GM23338 (cell line): ENCODE measurements around the gene FAM181B. TPM values are rescaled to one million over a fixed set of nuclear protein-coding genes. Genes with fewer than 3 reads are reported as not detected.

ENCODE experiments used
- CREB1 ChIP-seq: fragments of 250-450 bp; sonication (Bioruptor Pico); IDR thresholded peaks from 2 replicates; pipeline ENCODE4 v1.5.0; 2020; ENCODE audit warnings: low read depth, mild to moderate bottlenecking, moderate library complexity
- EZH2 ChIP-seq: fragments of 200-600 bp; sonication (generic); IDR thresholded peaks from one replicate; pipeline ENCODE4 v1.8.0; 2017; ENCODE audit warnings: antibody characterized with exemption, mild to moderate bottlenecking, low read depth; ENCODE audit not compliant: unreplicated experiment
- JUNB ChIP-seq: IDR thresholded peaks from one replicate; pipeline ENCODE4 v1.6.1; 2016; ENCODE audit warnings: antibody characterized with exemption; ENCODE audit not compliant: unreplicated experiment
- NANOG ChIP-seq: IDR thresholded peaks from 2 replicates; pipeline ENCODE4 v1.6.1; 2016; ENCODE audit warnings: antibody characterized with exemption, borderline replicate concordance
- polyA plus RNA-seq: library from polyadenylated mRNA; unstranded; fragments of >200 nt; fragmentation: Nextera tagmentation; extraction: Ambion mirVana; gene quantifications from 2 replicates; pipeline ENCODE4 v1.2.1, GENCODE V29; 2016
- total RNA-seq: library from RNA; depleted of rRNA; stranded (reverse); fragments of >200 nt; shearing (Covaris generic); gene quantifications from 2 replicates; pipeline ENCODE4 v1.2.3, GENCODE V29; 2014
- TF ChIP-seq, protein P1 (sequence below): fragments of 250-450 bp; sonication (Bioruptor Pico); IDR thresholded peaks from 2 replicates; pipeline ENCODE4 v1.5.0; 2020; ENCODE audit warnings: mild to moderate bottlenecking, moderate library complexity
- TF ChIP-seq, protein P2 (sequence below): IDR thresholded peaks from one replicate; pipeline ENCODE4 v1.6.1; 2018; ENCODE audit warnings: antibody characterized with exemption; ENCODE audit not compliant: unreplicated experiment
- TF ChIP-seq, protein P3 (sequence below): IDR thresholded peaks from 2 replicates; pipeline ENCODE4 v1.6.1; 2016; ENCODE audit warnings: antibody characterized with exemption

The FAM181B gene
- total and polyA plus RNA-seq, 2 experiments from 2014 or later: 0.36 to 0.87 TPM

DNA sequence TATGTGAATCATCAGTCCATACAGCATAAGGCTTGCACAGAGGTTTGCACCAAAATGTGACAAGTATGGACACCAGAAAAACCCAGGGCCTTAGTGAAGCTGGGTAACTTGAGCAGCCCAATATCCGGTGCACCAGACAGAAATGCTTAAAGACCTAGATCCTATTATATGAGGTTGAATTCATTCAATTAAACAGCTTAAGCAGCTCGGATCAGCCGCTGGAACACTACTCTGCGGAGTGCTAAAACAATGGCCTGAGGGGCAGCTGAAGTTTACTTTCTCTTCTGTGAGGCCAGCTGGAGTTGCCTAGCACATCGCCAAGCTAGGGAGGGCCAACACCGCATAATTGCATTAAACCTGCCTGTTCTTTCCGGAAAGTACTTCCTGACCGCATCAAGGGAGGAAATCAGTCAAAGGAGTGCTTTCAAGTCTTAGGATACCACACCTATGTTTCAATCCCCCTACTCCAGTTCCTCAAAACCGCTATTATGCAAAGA is 17.0 kb upstream of the FAM181B start (continued):
- TF ChIP-seq, protein P1, sequence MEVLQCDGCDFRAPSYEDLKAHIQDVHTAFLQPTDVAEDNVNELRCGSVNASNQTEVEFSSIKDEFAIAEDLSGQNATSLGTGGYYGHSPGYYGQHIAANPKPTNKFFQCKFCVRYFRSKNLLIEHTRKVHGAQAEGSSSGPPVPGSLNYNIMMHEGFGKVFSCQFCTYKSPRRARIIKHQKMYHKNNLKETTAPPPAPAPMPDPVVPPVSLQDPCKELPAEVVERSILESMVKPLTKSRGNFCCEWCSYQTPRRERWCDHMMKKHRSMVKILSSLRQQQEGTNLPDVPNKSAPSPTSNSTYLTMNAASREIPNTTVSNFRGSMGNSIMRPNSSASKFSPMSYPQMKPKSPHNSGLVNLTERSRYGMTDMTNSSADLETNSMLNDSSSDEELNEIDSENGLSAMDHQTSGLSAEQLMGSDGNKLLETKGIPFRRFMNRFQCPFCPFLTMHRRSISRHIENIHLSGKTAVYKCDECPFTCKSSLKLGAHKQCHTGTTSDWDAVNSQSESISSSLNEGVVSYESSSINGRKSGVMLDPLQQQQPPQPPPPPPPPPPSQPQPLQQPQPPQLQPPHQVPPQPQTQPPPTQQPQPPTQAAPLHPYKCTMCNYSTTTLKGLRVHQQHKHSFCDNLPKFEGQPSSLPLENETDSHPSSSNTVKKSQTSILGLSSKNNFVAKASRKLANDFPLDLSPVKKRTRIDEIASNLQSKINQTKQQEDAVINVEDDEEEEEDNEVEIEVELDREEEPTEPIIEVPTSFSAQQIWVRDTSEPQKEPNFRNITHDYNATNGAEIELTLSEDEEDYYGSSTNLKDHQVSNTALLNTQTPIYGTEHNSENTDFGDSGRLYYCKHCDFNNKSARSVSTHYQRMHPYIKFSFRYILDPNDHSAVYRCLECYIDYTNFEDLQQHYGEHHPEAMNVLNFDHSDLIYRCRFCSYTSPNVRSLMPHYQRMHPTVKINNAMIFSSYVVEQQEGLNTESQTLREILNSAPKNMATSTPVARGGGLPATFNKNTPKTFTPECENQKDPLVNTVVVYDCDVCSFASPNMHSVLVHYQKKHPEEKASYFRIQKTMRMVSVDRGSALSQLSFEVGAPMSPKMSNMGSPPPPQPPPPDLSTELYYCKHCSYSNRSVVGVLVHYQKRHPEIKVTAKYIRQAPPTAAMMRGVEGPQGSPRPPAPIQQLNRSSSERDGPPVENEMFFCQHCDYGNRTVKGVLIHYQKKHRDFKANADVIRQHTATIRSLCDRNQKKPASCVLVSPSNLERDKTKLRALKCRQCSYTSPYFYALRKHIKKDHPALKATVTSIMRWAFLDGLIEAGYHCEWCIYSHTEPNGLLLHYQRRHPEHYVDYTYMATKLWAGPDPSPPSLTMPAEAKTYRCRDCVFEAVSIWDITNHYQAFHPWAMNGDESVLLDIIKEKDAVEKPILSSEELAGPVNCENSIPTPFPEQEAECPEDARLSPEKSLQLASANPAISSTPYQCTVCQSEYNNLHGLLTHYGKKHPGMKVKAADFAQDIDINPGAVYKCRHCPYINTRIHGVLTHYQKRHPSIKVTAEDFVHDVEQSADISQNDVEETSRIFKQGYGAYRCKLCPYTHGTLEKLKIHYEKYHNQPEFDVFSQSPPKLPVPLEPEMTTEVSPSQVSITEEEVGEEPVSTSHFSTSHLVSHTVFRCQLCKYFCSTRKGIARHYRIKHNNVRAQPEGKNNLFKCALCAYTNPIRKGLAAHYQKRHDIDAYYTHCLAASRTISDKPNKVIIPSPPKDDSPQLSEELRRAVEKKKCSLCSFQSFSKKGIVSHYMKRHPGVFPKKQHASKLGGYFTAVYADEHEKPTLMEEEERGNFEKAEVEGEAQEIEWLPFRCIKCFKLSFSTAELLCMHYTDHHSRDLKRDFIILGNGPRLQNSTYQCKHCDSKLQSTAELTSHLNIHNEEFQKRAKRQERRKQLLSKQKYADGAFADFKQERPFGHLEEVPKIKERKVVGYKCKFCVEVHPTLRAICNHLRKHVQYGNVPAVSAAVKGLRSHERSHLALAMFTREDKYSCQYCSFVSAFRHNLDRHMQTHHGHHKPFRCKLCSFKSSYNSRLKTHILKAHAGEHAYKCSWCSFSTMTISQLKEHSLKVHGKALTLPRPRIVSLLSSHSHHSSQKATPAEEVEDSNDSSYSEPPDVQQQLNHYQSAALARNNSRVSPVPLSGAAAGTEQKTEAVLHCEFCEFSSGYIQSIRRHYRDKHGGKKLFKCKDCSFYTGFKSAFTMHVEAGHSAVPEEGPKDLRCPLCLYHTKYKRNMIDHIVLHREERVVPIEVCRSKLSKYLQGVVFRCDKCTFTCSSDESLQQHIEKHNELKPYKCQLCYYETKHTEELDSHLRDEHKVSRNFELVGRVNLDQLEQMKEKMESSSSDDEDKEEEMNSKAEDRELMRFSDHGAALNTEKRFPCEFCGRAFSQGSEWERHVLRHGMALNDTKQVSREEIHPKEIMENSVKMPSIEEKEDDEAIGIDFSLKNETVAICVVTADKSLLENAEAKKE (CRISPR knock-in tag): no peak
- TF ChIP-seq CREB1: no peak
- no peak for TF ChIP-seq NANOG
- no peak for TF ChIP-seq EZH2
- TF ChIP-seq, protein P2, sequence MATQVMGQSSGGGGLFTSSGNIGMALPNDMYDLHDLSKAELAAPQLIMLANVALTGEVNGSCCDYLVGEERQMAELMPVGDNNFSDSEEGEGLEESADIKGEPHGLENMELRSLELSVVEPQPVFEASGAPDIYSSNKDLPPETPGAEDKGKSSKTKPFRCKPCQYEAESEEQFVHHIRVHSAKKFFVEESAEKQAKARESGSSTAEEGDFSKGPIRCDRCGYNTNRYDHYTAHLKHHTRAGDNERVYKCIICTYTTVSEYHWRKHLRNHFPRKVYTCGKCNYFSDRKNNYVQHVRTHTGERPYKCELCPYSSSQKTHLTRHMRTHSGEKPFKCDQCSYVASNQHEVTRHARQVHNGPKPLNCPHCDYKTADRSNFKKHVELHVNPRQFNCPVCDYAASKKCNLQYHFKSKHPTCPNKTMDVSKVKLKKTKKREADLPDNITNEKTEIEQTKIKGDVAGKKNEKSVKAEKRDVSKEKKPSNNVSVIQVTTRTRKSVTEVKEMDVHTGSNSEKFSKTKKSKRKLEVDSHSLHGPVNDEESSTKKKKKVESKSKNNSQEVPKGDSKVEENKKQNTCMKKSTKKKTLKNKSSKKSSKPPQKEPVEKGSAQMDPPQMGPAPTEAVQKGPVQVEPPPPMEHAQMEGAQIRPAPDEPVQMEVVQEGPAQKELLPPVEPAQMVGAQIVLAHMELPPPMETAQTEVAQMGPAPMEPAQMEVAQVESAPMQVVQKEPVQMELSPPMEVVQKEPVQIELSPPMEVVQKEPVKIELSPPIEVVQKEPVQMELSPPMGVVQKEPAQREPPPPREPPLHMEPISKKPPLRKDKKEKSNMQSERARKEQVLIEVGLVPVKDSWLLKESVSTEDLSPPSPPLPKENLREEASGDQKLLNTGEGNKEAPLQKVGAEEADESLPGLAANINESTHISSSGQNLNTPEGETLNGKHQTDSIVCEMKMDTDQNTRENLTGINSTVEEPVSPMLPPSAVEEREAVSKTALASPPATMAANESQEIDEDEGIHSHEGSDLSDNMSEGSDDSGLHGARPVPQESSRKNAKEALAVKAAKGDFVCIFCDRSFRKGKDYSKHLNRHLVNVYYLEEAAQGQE: no peak
- no peak for TF ChIP-seq JUNB
- TF ChIP-seq, protein P3, sequence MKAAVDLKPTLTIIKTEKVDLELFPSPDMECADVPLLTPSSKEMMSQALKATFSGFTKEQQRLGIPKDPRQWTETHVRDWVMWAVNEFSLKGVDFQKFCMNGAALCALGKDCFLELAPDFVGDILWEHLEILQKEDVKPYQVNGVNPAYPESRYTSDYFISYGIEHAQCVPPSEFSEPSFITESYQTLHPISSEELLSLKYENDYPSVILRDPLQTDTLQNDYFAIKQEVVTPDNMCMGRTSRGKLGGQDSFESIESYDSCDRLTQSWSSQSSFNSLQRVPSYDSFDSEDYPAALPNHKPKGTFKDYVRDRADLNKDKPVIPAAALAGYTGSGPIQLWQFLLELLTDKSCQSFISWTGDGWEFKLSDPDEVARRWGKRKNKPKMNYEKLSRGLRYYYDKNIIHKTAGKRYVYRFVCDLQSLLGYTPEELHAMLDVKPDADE: no peak
